Uterus (tissue), 4 donors: ENCODE data around the gene CBR4. TPM values are rescaled to one million over a fixed set of nuclear protein-coding genes. Genes with fewer than 3 reads are reported as not detected.
"Not testable (repeated sequence)": the region's sequence is repeated elsewhere in the genome, so short reads cannot be mapped to it uniquely, and the experiment has no call there.

Source experiments
- DNase-seq, 2 donors: peaks; one replicate each; pipeline ENCODE4 v3.0.0-alpha.2; 2019 to 2020
- H3K27ac ChIP-seq, 2 donors: fragments of 200-600 bp; sonication (generic); 1 replicate in 1 of 2; 2 replicates in 1 of 2; pipeline ENCODE4 v1.5.1; 2016 to 2018
- H3K27me3 ChIP-seq, 2 donors: fragments of 200-600 bp; sonication (generic); one replicate each; pipeline ENCODE4 v1.5.1; 2018 to 2019; ENCODE audit warnings: control low read depth in 1 of 2
- H3K36me3 ChIP-seq, 2 donors: fragments of 200-600 bp; sonication (generic); one replicate each; pipeline ENCODE4 v1.5.1; 2019; ENCODE audit warnings: control low read depth in 1 of 2
- H3K4me1 ChIP-seq, 2 donors: fragments of 200-600 bp; sonication (generic); one replicate each; pipeline ENCODE4 v1.5.1; 2018 to 2019; ENCODE audit warnings: control low read depth in 1 of 2
- H3K4me3 ChIP-seq, 2 donors: fragments of 200-600 bp; sonication (generic); 1 replicate in 1 of 2; 2 replicates in 1 of 2; pipeline ENCODE4 v1.5.1; 2018 to 2019; ENCODE audit warnings: mild to moderate bottlenecking in 1 of 2
- H3K9me3 ChIP-seq, 2 donors: fragments of 200-600 bp; sonication (generic); one replicate each; pipeline ENCODE4 v1.5.1; 2019; ENCODE audit warnings: control low read depth in 1 of 2
- POLR2A ChIP-seq, 2 donors: fragments of 450-650 bp; IDR thresholded peaks; one replicate each; pipeline ENCODE4 v1.6.1; 2016; ENCODE audit warnings: antibody characterized with exemption in 2 of 2, mild to moderate bottlenecking in 1 of 2, moderate library complexity in 1 of 2
- intact Hi-C: fragments of 100-400 bp; cut with DNase I; formaldehyde crosslinking; loops from one replicate; pipeline ENCODE4 v1.15.1; 2023; ENCODE audit warnings: low total_unique reads
- total RNA-seq, 4 donors: library from RNA; depleted of rRNA in 3 of 4; stranded (reverse); fragments of >200 nt in 3 of 4; gene quantifications; one replicate each; pipeline versions ENCODE4 v1.1.0 to v1.2.4, GENCODE V29; 2014 to 2023
- TF ChIP-seq, protein P1 (sequence below), 4 experiments: fragments of 200-600 bp in 2 of 4; fragments of 450-650 bp in 2 of 4; sonication (generic) in 2 of 4; IDR thresholded peaks; one replicate each; pipeline ENCODE4 v1.5.1; 2016 to 2019; ENCODE audit warnings: antibody characterized with exemption in 4 of 4, mild to moderate bottlenecking in 2 of 4, moderate library complexity in 1 of 4
- donor health status: DM: yes; HTN: yes; CAD: no.

CBR4 gene
- total RNA-seq, 4 donors from 2014 or later: 9.0 to 40.8 (median 21.6) TPM

DNA sequence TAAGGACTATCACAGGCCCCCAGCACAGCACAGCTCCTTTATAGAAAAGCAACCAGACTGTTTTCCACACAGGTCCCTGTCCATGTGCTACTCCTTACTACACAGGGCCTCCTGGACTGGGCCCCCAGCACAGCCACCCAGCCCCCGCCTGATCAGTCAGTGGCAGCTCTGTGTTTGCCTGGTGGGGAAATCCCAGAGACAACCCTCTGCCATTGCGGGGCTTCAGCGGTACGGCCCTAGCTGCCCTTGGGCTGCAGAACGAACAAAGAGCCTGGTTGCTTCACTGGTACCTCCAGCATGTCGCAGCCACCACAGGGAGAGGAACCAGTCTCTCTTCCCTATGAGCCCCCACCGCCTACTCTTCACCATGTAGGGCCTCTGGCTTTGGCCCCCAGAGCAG lies 30.7 kb downstream of the CBR4 start:
- Histone ChIP-seq H3K36me3 (no peaks in the 10 kb centered on the region), H3K4me1 (no peaks in the 10 kb centered on the region), H3K4me3 (no peak overlapping the region), H3K27ac (no peak overlapping the region), H3K27me3 (no peaks in the 10 kb centered on the region), H3K9me3 (peaks cover 0 to 11% of the 10 kb centered on the region in 2 donors)
- DNase-seq: no peak
- intact Hi-C loops: no loop called here
- TF ChIP-seq, protein P1, sequence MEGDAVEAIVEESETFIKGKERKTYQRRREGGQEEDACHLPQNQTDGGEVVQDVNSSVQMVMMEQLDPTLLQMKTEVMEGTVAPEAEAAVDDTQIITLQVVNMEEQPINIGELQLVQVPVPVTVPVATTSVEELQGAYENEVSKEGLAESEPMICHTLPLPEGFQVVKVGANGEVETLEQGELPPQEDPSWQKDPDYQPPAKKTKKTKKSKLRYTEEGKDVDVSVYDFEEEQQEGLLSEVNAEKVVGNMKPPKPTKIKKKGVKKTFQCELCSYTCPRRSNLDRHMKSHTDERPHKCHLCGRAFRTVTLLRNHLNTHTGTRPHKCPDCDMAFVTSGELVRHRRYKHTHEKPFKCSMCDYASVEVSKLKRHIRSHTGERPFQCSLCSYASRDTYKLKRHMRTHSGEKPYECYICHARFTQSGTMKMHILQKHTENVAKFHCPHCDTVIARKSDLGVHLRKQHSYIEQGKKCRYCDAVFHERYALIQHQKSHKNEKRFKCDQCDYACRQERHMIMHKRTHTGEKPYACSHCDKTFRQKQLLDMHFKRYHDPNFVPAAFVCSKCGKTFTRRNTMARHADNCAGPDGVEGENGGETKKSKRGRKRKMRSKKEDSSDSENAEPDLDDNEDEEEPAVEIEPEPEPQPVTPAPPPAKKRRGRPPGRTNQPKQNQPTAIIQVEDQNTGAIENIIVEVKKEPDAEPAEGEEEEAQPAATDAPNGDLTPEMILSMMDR (IDR thresholded peaks at IDR 0.05): no peak
- TF ChIP-seq POLR2A (IDR thresholded peaks at IDR 0.05): no peak

DNA sequence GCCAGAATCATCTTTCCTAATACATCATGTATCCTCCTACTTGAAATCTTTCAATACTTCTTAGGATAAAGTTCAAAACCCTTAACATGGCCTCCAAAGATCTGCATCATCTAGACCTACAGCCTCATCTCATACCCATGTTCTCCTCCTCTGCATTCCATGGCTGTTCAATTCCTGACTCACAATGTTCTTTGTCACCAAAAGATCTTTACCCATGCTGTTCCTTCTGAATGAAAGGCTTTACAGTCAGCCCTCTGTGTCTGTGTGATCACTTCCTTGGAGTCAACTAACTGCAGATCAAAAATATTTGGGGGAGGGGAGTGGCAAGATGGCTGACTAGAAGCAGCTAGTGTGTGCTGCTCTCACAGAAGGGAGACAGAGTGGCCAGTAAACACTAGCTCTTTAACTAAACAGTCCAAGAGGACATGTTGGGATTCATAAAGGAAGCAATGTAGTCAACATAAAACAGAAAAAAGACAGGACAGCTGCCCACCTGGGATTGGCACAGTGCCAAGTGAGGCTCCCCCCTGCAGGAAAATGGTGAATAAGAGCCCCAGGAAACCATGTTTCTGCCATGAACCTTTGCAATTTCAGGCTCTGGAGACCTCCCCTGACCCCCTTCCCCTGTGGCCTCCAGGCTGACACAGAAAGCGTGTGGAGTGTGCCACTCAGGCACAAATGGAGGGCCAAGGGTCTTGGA lies 31.9 kb downstream of the CBR4 start:
- Histone ChIP-seq H3K27ac (no peak overlapping the region), H3K36me3 (no peaks in the 10 kb centered on the region)

DNA sequence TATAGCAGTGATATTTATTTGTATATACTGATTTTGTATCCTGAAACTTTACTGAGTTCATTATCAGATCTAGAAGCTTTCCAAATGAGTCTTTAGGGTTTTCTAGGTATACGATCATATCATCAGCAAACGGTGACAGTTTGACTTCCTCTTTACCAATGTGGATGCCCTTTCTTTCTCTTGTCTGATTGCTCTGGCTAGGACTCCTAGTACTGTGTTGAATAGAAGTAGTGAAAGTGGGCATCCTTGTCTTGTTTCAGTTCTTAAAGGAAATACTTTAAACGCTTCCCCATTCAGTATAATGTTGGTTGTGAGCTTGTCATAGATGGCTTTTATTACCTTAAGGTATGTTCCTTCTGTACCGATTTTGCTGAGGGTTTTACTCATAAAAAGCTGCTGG lies 37.5 kb downstream of the CBR4 start:
- Histone ChIP-seq H3K27ac (no peak overlapping the region), H3K27me3 (no peaks in the 10 kb centered on the region), H3K4me3 (no peak overlapping the region), H3K9me3 (peaks cover 0 to 9% of the 10 kb centered on the region in 2 donors), H3K36me3 (no peaks in the 10 kb centered on the region), H3K4me1 (no peaks in the 10 kb centered on the region)
- intact Hi-C loops: no loop called here
- no peak for DNase-seq
- TF ChIP-seq, protein P1 (IDR thresholded peaks at IDR 0.05): no peak
- no peak for TF ChIP-seq POLR2A (IDR thresholded peaks at IDR 0.05)

More for the DNA sequence above, 31.9 kb downstream of the CBR4 start:
- H3K9me3 ChIP-seq: peaks cover 0 to 14% of the 10 kb centered on the region in 2 donors
- no peak for DNase-seq
- H3K4me1 ChIP-seq: no peaks in the 10 kb centered on the region
- H3K27me3 ChIP-seq: no peaks in the 10 kb centered on the region
- TF ChIP-seq, protein P1 (IDR thresholded peaks at IDR 0.05): no peak
- no peak for TF ChIP-seq POLR2A (IDR thresholded peaks at IDR 0.05)
- intact Hi-C loops: no loop called here
- no peak overlapping the region for H3K4me3 ChIP-seq

DNA sequence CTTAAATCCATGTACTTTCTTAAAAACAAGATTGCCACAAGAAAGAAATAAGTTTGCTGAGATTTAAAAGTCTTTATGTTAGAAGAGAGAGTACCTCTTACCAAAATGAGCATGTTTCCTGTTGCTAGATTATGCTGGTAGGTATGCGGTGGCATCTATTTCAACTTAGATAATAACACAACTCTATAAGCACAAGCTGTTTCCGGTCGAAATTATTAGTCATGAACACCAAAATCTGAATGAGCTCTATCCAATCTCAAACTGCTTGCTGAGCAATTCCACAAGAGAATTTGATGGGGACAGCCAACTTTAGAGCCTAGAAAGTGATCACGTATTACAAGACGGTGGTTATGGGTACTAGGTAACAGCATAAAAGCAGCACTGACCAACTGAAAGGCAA lies 49.3 kb downstream of the CBR4 start:
- no peaks in the 10 kb centered on the region for H3K9me3 ChIP-seq
- no peaks in the 10 kb centered on the region for H3K27me3 ChIP-seq
- intact Hi-C loops: no loop called here
- TF ChIP-seq, protein P1 (IDR thresholded peaks at IDR 0.05): no peak
- no peak for TF ChIP-seq POLR2A (IDR thresholded peaks at IDR 0.05)
- no peak overlapping the region for H3K27ac ChIP-seq
- H3K36me3 ChIP-seq: no peaks in the 10 kb centered on the region
- no peaks in the 10 kb centered on the region for H3K4me1 ChIP-seq
- no peak overlapping the region for H3K4me3 ChIP-seq
- no peak for DNase-seq

DNA sequence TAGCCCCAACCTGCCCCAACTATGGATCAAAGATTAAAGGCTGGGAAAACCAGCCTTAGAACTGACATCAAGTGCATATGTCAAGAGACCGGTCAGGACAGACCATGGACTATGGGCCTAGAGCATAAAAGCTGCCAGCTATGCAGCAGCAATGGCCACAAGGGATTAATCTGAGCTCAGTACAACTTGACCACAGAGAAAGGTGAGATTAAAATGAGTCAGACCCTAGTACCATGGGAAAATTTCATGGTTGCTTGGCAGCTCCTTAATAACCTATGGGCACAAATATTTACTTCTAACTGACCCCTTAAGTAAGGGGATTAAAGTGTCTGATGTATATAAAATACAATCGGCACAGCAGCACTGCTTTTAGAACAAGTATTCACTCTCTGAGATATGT lies 54.4 kb downstream of the CBR4 start:
- no peaks in the 10 kb centered on the region for H3K9me3 ChIP-seq
- DNase-seq: no peak
- H3K27me3 ChIP-seq: no peaks in the 10 kb centered on the region
- TF ChIP-seq, protein P1 (IDR thresholded peaks at IDR 0.05): no peak
- no peak for TF ChIP-seq POLR2A (IDR thresholded peaks at IDR 0.05)
- H3K36me3 ChIP-seq: no peaks in the 10 kb centered on the region
- H3K4me3 ChIP-seq: no peak overlapping the region
- no peaks in the 10 kb centered on the region for H3K4me1 ChIP-seq
- H3K27ac ChIP-seq: no peak overlapping the region
- intact Hi-C loops: no loop called here

DNA sequence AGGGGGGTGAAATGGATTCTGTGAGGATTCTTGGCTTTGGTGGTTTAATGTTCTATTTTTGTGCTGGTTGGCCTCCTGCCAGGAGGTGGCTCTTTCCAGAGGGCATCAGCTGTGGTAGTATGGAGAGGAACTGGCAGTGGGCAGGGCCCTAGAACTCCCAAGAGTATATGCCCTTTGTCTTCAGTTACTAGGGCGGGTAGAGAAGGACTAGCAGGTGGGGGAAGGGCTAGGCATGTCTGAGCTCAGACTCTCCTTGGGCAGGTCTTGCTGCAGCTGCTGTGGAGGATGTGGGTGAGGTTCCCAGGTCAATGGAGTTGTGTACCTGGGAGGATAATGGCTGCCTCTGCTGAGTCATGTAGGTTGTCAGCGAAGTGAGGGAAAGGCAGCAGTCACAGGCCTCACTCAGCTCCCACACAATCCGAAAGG lies 57.2 kb downstream of the CBR4 start:
- not testable (repeated sequence) for DNase-seq, H3K4me1 ChIP-seq, H3K4me3 ChIP-seq

More for the DNA sequence above, 57.2 kb downstream of the CBR4 start:
- intact Hi-C loops, H3K36me3 ChIP-seq, H3K9me3 ChIP-seq, H3K27ac ChIP-seq, H3K27me3 ChIP-seq: not testable (repeated sequence)
